LNCaP clone FGC (cell line): ENCODE measurements around the gene MTF2.

Source experiments
- DNase-seq: peaks from one replicate; pipeline ENCODE4 v3.0.0-alpha.2; 2011; ENCODE audit warnings: low read depth
- H3K4me3 ChIP-seq: 2 replicates; pipeline ENCODE4 v1.5.1; 2011; ENCODE audit warnings: mild to moderate bottlenecking, low read depth, low read length, control low read depth
- CTCF ChIP-seq: IDR thresholded peaks from 2 replicates; pipeline ENCODE4 v1.5.1; 2012; ENCODE audit warnings: mild to moderate bottlenecking; ENCODE audit not compliant: control insufficient read depth, insufficient read depth; ENCODE audit errors: extremely low read depth

The MTF2 gene

GRCh38 chr1:93143769-93144168, 64.7 kb downstream of the MTF2 start:
- DNase-seq = no peak
- no peak overlapping the region for H3K4me3 ChIP-seq
- no peak for TF ChIP-seq CTCF

DNA sequence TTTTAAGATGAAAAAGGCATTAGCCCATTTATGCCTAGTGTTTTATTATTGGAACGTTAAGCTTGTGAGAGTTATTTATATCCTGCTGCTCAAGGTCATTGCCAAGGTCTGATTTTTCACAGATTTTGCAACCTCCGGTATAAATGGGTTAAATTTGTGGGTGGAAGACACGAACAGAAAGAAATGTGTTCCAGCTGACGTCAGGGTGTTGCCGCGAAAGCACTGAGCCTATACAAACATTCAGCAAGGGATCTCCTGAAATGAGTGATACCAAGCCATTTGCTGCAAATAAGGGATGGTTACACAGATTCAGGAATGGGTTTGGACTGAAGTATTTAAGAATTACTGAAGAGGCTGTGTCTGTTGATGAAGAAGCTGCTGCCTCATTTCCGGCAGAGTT, 68.9 kb downstream of the MTF2 start:
- no peak for TF ChIP-seq CTCF
- no peak overlapping the region for H3K4me3 ChIP-seq

DNA sequence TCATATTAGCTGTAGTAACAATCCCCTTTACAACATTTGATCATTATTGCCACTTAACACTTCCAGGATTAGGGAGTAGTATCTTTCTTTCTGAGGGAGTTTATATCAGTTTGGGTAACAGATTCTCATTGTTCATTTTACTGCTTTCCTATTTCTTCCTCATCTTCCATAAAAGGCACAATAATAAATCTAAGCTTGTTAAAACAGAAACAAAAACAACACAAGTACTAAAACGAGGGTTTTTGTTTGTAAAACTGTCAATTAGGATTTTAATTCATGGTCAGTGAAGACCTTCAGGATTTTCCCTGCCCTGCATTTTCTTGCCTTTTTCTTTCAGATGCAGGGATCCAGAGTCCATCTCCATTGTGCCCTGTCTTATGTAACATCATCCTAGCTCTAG, 71.6 kb downstream of the MTF2 start:
- TF ChIP-seq CTCF = no peak
- H3K4me3 ChIP-seq = no peak overlapping the region
- no peak for DNase-seq

More for the DNA sequence above, 68.9 kb downstream of the MTF2 start:
- DNase-seq = no peak

GRCh38 chr1:93151474-93151873, 72.4 kb downstream of the MTF2 start:
- H3K4me3 ChIP-seq = no peak overlapping the region
- TF ChIP-seq CTCF = no peak
- no peak for DNase-seq

DNA sequence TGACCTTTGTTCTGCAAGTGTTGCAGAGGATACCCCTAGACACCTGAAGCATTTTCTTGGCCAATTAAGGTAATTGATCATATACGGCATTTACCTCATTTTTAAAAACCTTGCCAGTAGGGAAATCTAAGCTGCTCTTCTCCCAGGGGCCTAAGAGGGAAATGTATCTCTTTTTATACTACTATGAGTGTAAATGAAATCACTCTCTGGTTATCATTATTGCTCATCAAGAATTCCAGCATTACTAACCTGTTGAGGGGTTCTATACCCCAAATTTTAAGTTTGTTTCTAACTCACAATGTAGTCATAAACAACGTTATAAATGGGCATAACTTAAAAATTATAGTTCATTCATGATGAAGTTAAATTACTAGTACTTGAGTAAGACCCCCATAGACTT, 73.8 kb downstream of the MTF2 start:
- no peak for DNase-seq
- H3K4me3 ChIP-seq = no peak overlapping the region
- TF ChIP-seq CTCF = no peak

- DNase-seq = no peak
- no peak overlapping the region for H3K4me3 ChIP-seq
Measured at GRCh38 chr1:93154898-93155297, 75.8 kb downstream of the MTF2 start.

More at GRCh38 chr1:93154898-93155297, 75.8 kb downstream of the MTF2 start:
- no peak for TF ChIP-seq CTCF
